ENCODE measurements around the gene C1orf210. TPM values are rescaled to one million over a fixed set of nuclear protein-coding genes. Genes with fewer than 3 reads are reported as not detected.

C1orf210 gene
- polyA plus RNA-seq, 2 of the 4 experiments (the other 2 are of a cell fraction), result not detected

DNA sequence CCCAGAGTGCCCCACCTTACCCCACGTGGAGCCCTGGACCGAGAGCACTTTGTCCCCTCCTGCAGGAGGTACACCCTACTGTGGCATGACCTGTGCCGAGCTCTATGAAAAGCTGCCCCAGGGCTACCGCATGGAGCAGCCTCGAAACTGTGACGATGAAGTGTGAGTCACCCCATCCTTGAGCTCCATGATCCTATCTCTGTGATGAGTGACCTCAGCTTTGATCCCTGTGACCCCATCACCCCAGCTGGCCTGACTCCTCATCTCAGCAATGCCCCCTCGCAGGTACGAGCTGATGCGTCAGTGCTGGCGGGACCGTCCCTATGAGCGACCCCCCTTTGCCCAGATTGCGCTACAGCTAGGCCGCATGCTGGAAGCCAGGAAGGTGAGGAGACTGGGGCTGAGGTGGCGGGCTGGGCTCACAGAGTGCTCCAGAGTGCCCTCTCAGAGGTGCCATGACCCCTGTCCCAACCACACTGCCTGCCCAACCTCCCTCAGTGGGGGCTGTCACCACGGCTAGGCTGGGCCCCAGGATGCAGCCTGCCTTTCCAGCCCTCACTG, 36.0 kb upstream of the C1orf210 start:
- no peak for DNase-seq (ENCODE audit: low read depth in 1 of 2, low spot score in 1 of 2)
- FAIRE-seq, result no peak
- H3K4me1 ChIP-seq, result no peaks in the 10 kb centered on the region
- ChIA-PET POLR2A (no interaction called here), CTCF (interaction anchor here (0.7 to 1.0 kb wide), 3 partner anchors 29 to 83 kb away, joined by 3 to 4 read pairs (median 3); no protein-coding TSS in a partner anchor)
- no peak overlapping the region for H3K4me2 ChIP-seq
- WGBS (ENCODE audit: missing lambda C conversion rate), result 79% methylated on average over 11 of the region's 16 CpGs
- ATAC-seq, result no peak
- no peak overlapping the region for H3K27ac ChIP-seq
- TF ChIP-seq, protein P1, sequence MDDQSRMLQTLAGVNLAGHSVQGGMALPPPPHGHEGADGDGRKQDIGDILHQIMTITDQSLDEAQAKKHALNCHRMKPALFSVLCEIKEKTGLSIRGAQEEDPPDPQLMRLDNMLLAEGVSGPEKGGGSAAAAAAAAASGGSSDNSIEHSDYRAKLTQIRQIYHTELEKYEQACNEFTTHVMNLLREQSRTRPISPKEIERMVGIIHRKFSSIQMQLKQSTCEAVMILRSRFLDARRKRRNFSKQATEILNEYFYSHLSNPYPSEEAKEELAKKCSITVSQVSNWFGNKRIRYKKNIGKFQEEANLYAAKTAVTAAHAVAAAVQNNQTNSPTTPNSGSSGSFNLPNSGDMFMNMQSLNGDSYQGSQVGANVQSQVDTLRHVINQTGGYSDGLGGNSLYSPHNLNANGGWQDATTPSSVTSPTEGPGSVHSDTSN (IDR thresholded peaks at IDR 0.05), result no peak
- TF ChIP-seq SREBF2 (IDR thresholded peaks at IDR 0.05) (no peak), ZC3H11A (IDR thresholded peaks at IDR 0.05) (no peak), POLR2AphosphoS2 (conservative IDR thresholded peaks at IDR 0.05; ENCODE audit: low read length) (no peak), CHD4 (IDR thresholded peaks at IDR 0.05; ENCODE audit: borderline replicate concordance) (no peak), PHF8 (IDR thresholded peaks at IDR 0.05; ENCODE audit: borderline replicate concordance, low read depth) (no peak), NR3C1 (IDR thresholded peaks at IDR 0.05) (no peak), TFCP2L1 (CRISPR knock-in tag; IDR thresholded peaks at IDR 0.05) (no peak), JUN (IDR thresholded peaks at IDR 0.05) (no peak), ZFP36 (IDR thresholded peaks at IDR 0.05; ENCODE audit: borderline replicate concordance, partially characterized antibody) (no peak), FOSB (CRISPR knock-in tag; IDR thresholded peaks at IDR 0.05) (no peak), HEYL (CRISPR knock-in tag; IDR thresholded peaks at IDR 0.05) (no peak), KDM1A (IDR thresholded peaks at IDR 0.05; ENCODE audit: low read depth) (no peak)
- TF ChIP-seq, protein P2, sequence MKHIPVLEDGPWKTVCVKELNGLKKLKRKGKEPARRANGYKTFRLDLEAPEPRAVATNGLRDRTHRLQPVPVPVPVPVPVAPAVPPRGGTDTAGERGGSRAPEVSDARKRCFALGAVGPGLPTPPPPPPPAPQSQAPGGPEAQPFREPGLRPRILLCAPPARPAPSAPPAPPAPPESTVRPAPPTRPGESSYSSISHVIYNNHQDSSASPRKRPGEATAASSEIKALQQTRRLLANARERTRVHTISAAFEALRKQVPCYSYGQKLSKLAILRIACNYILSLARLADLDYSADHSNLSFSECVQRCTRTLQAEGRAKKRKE (CRISPR knock-in tag; IDR thresholded peaks at IDR 0.05; ENCODE audit: low read depth), result no peak
- TF ChIP-seq, protein P3, sequence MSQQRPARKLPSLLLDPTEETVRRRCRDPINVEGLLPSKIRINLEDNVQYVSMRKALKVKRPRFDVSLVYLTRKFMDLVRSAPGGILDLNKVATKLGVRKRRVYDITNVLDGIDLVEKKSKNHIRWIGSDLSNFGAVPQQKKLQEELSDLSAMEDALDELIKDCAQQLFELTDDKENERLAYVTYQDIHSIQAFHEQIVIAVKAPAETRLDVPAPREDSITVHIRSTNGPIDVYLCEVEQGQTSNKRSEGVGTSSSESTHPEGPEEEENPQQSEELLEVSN (IDR thresholded peaks at IDR 0.05; ENCODE audit: borderline replicate concordance, low read depth), result no peak
- TF ChIP-seq, protein P4, sequence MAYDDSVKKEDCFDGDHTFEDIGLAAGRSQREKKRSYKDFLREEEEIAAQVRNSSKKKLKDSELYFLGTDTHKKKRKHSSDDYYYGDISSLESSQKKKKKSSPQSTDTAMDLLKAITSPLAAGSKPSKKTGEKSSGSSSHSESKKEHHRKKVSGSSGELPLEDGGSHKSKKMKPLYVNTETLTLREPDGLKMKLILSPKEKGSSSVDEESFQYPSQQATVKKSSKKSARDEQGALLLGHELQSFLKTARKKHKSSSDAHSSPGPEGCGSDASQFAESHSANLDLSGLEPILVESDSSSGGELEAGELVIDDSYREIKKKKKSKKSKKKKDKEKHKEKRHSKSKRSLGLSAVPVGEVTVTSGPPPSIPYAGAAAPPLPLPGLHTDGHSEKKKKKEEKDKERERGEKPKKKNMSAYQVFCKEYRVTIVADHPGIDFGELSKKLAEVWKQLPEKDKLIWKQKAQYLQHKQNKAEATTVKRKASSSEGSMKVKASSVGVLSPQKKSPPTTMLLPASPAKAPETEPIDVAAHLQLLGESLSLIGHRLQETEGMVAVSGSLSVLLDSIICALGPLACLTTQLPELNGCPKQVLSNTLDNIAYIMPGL (CRISPR knock-in tag; IDR thresholded peaks at IDR 0.05; ENCODE audit: borderline replicate concordance), result no peak
- TF ChIP-seq, protein P5, sequence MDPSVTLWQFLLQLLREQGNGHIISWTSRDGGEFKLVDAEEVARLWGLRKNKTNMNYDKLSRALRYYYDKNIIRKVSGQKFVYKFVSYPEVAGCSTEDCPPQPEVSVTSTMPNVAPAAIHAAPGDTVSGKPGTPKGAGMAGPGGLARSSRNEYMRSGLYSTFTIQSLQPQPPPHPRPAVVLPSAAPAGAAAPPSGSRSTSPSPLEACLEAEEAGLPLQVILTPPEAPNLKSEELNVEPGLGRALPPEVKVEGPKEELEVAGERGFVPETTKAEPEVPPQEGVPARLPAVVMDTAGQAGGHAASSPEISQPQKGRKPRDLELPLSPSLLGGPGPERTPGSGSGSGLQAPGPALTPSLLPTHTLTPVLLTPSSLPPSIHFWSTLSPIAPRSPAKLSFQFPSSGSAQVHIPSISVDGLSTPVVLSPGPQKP (IDR thresholded peaks at IDR 0.05; ENCODE audit: low read depth, low read length), result no peak
- H3K4me3 ChIP-seq, result no peak overlapping the region
- H3K9me3 ChIP-seq, result peaks cover 5% of the 10 kb centered on the region; the same call in 1 of the 3 replicates

DNA sequence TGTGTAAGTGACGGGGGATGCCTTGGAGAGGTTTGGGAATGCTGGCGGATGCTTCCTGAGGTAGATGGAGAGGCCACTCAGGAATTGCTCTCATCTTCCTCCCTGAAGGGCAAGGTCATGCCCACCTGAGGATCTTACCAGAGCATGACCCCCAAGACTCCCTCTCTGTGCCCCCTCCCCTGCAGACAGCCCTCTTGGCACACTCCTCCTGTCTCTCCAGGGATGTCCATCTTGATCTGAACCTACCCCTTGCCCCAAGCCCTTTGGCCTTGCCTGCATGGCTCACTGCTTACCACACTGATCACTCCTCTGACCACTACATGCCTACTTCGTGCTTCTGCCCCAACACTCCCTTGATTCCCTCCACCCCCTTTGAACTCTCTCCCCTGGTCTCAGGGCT, 34.4 kb upstream of the C1orf210 start:
- ATAC-seq, result no peak
- TF ChIP-seq HOXB5 (CRISPR knock-in tag; IDR thresholded peaks at IDR 0.05), result no peak
- FAIRE-seq, result no peak

More for the DNA sequence above, 34.4 kb upstream of the C1orf210 start:
- Histone ChIP-seq H3K27ac (no peak overlapping the region), H3K9me3 (no peaks in the 10 kb centered on the region), H3K4me2 (no peak overlapping the region), H3K4me1 (no peaks in the 10 kb centered on the region), H3K4me3 (no peak overlapping the region)
- DNase-seq (ENCODE audit: low read depth in 1 of 2, low spot score in 1 of 2), result no peak
- POLR2A ChIA-PET, result no interaction called here
- 100% methylated on average over 2 of the region's 3 CpGs for WGBS (ENCODE audit: missing lambda C conversion rate)
- CTCF ChIA-PET, result no interaction called here
